B cell (primary cell): ENCODE results near the gene POC5. TPM values are rescaled to one million over a fixed set of nuclear protein-coding genes. Genes with fewer than 3 reads are reported as not detected.

Source experiments
- ATAC-seq: fragments of 200-7000 bp; cut with Tn5 transposase; one replicate; pipeline ENCODE4 v1.10.0; 2021; ENCODE audit warnings: low read depth, mild to moderate bottlenecking, moderate number of reproducible peaks, moderate library complexity
- CTCF ChIA-PET: fragments of 350-600 bp; sonication (Branson Sonifier 250); formaldehyde crosslinking; loops from one replicate; lab custom pipeline; 2021; ENCODE audit warnings: antibody characterized with exemption, inconsistent platforms; lab: Charles Lee
- POLR2A ChIA-PET: fragments of 350-600 bp; sonication (Branson Sonifier 250); formaldehyde crosslinking; loops from one replicate; lab custom pipeline; 2021; ENCODE audit warnings: antibody characterized with exemption; lab: Charles Lee
- DNase-seq: peaks from one replicate; pipeline ENCODE4 v3.0.0; 2013
- H2AFZ ChIP-seq: 2 replicates; pipeline ENCODE4 v1.6.1; 2012; ENCODE audit warnings: mild to moderate bottlenecking, low read depth, low read length; ENCODE audit not compliant: insufficient read depth, poor library complexity, severe bottlenecking
- H3K27ac ChIP-seq, 2 donors: 1 replicate in 1 of 2; 2 replicates in 1 of 2; pipeline ENCODE4 v1.5.1; 2012 to 2013; ENCODE audit warnings: low read length in 2 of 2, mild to moderate bottlenecking in 2 of 2, moderate library complexity in 1 of 2
- H3K27me3 ChIP-seq, 4 experiments: fragments of 200-600 bp in 1 of 4; sonication (generic) in 1 of 4; replicated peaks in 1 of 4; 1 replicate in 2 of 4; 2 replicates in 2 of 4; pipeline versions ENCODE4 v1.6.1 to v1.7.0; 2013 to 2016; ENCODE audit warnings: low read length in 3 of 4, mild to moderate bottlenecking in 2 of 4, mixed read lengths in 1 of 4, moderate library complexity in 1 of 4; ENCODE audit not compliant: insufficient read depth in 4 of 4, control insufficient read depth in 3 of 4; ENCODE audit errors: control extremely low read depth in 1 of 4
- H3K36me3 ChIP-seq, 2 experiments: replicated peaks in 1 of 2; 1 replicate in 1 of 2; 2 replicates in 1 of 2; pipeline versions ENCODE4 v1.6.1 to v1.7.1; 2013; ENCODE audit warnings: low read length in 1 of 2; ENCODE audit not compliant: insufficient read depth in 2 of 2, control insufficient read depth in 1 of 2; ENCODE audit errors: control extremely low read depth in 1 of 2, extremely low read depth in 1 of 2
- H3K4me1 ChIP-seq, 2 donors: fragments of 200-600 bp in 1 of 2; sonication (generic) in 1 of 2; 1 replicate in 1 of 2; 2 replicates in 1 of 2; pipeline versions ENCODE4 v1.5.1 to v1.6.1; 2013 to 2017; ENCODE audit warnings: low read length in 2 of 2; ENCODE audit not compliant: control insufficient read depth in 2 of 2, insufficient read depth in 2 of 2
- H3K4me2 ChIP-seq: replicated peaks from 2 replicates; pipeline ENCODE3; 2012; ENCODE audit warnings: mild to moderate bottlenecking, low read depth, low read length; ENCODE audit not compliant: poor library complexity, severe bottlenecking
- H3K4me3 ChIP-seq, 5 experiments: fragments of 200-600 bp in 1 of 5; sonication (generic) in 1 of 5; 1 replicate in 3 of 5; 2 replicates in 2 of 5; pipeline versions ENCODE4 v1.5.1 to v1.7.0; 2011 to 2016; ENCODE audit warnings: low read length in 4 of 5, mild to moderate bottlenecking in 4 of 5, low read depth in 2 of 5, control low read depth in 1 of 5, moderate library complexity in 1 of 5; ENCODE audit not compliant: insufficient read depth in 1 of 5; ENCODE audit errors: control extremely low read depth in 1 of 5, extremely low read depth in 1 of 5
- H3K79me2 ChIP-seq: fragments of 200-600 bp; sonication (generic); one replicate; pipeline ENCODE4 v1.6.0; 2016; ENCODE audit warnings: low read length; ENCODE audit not compliant: control insufficient read depth, insufficient read depth
- H3K9ac ChIP-seq: fragments of 200-600 bp; sonication (generic); 2 replicates; pipeline ENCODE4 v1.6.1; 2017; ENCODE audit warnings: mild to moderate bottlenecking, low read length, moderate library complexity
- H3K9me3 ChIP-seq, 3 donors: one replicate each; pipeline versions ENCODE4 v1.6.1 to v1.7.1; 2013; ENCODE audit warnings: low read length in 2 of 3; ENCODE audit not compliant: control insufficient read depth in 2 of 3, insufficient read depth in 1 of 3; ENCODE audit errors: control extremely low read depth in 1 of 3
- H4K20me1 ChIP-seq: 2 replicates; pipeline ENCODE4 v1.6.0; 2012; ENCODE audit warnings: mild to moderate bottlenecking, low read length; ENCODE audit not compliant: insufficient read depth, control insufficient read depth, poor library complexity, severe bottlenecking
- H3K27ac Mint-ChIP-seq: one replicate; pipeline ENCODE4 v1.8.0; 2021; ENCODE audit warnings: mixed read lengths
- H3K27me3 Mint-ChIP-seq: one replicate; pipeline ENCODE4 v1.8.0; 2021; ENCODE audit warnings: mixed read lengths
- H3K4me1 Mint-ChIP-seq: one replicate; pipeline ENCODE4 v1.8.0; 2021; ENCODE audit warnings: mixed read lengths
- H3K4me3 Mint-ChIP-seq: one replicate; pipeline ENCODE4 v1.8.0; 2021; ENCODE audit warnings: mixed read lengths
- H3K9me3 Mint-ChIP-seq: one replicate; pipeline ENCODE4 v1.8.0; 2022; ENCODE audit warnings: mixed read lengths; ENCODE audit not compliant: insufficient read depth
- CTCF ChIP-seq: fragments of 200-600 bp; IDR thresholded peaks from one replicate; pipeline ENCODE4 v1.8.0; 2022; ENCODE audit warnings: antibody characterized with exemption, mild to moderate bottlenecking
- EZH2 ChIP-seq: IDR thresholded peaks from 2 replicates; pipeline ENCODE4 v1.6.1; 2012; ENCODE audit warnings: borderline replicate concordance, low read depth, mild to moderate bottlenecking, moderate library complexity, low read length; ENCODE audit not compliant: insufficient read depth, poor library complexity, severe bottlenecking
- WGBS: methylation state at CpG from one replicate; pipeline ENCODE4 v1.1.5; 2013; ENCODE audit warnings: missing lambda C conversion rate; ENCODE audit not compliant: insufficient coverage; 5-methylcytosine and 5-hydroxymethylcytosine counted together
- intact Hi-C: fragments of 100-400 bp; cut with micrococcal nuclease; formaldehyde crosslinking; loops from one replicate; pipeline ENCODE4 v1.10.0; 2022
- polyA plus RNA-seq: library from polyadenylated mRNA; depleted of rRNA; stranded (reverse); fragments of >200 nt; gene quantifications from 2 replicates; pipeline ENCODE4 v1.2.3, GENCODE V29; 2012
- total RNA-seq, 2 donors: library from RNA; stranded (reverse); fragments of 120-200 nt in 1 of 2; gene quantifications; 1 replicate in 1 of 2; 2 replicates in 1 of 2; pipeline versions ENCODE4 v1.2.3 to v1.2.4, GENCODE V29; 2013 to 2022

The POC5 gene
- total and polyA plus RNA-seq, 2 donors (not counting 1 experiment from before 2014, with no cell fraction given), result 22.7 to 25.4 TPM

- no peaks in the 10 kb centered on the region for H3K4me1 Mint-ChIP-seq
- no peak overlapping the region for H3K4me3 ChIP-seq
- no peaks in the 10 kb centered on the region for H3K9me3 ChIP-seq
- no peak for TF ChIP-seq EZH2
- TF ChIP-seq CTCF, result no peak
- no peak for DNase-seq
- H3K27ac Mint-ChIP-seq, result no peak overlapping the region
- no peaks in the 10 kb centered on the region for H3K9me3 Mint-ChIP-seq
- ChIA-PET POLR2A (interaction anchor here (0.7 kb wide), 1 partner anchor 21 kb away, joined by 10 read pairs; no protein-coding TSS in a partner anchor), CTCF (no interaction called here)
- no peak overlapping the region for H2AFZ ChIP-seq
- intact Hi-C loops, result no loop called here
- H3K27ac ChIP-seq, result no peak overlapping the region
- H3K36me3 ChIP-seq, result no peaks in the 10 kb centered on the region
- H4K20me1 ChIP-seq, result no peaks in the 10 kb centered on the region
- no peaks in the 10 kb centered on the region for H3K27me3 ChIP-seq
- no peaks in the 10 kb centered on the region for H3K27me3 Mint-ChIP-seq
- H3K4me3 Mint-ChIP-seq, result no peak overlapping the region
- no peaks in the 10 kb centered on the region for H3K79me2 ChIP-seq
- no peaks in the 10 kb centered on the region for H3K4me1 ChIP-seq
- H3K9ac ChIP-seq, result no peak overlapping the region
- 93% methylated on average over 8 of the region's 16 CpGs for WGBS
- no peak for ATAC-seq
- H3K4me2 ChIP-seq, result no peak overlapping the region
Measured at GRCh38 chr5:75660678-75661465, 56.4 kb downstream of the POC5 start.

GRCh38 chr5:75659791-75660450, 57.3 kb downstream of the POC5 start:
- Histone ChIP-seq H3K9ac (no peak overlapping the region), H2AFZ (no peak overlapping the region), H3K79me2 (no peaks in the 10 kb centered on the region), H3K4me3 (no peak overlapping the region), H4K20me1 (no peaks in the 10 kb centered on the region), H3K27ac (no peak overlapping the region), H3K4me1 (no peaks in the 10 kb centered on the region), H3K4me2 (no peak overlapping the region), H3K9me3 (no peaks in the 10 kb centered on the region), H3K36me3 (no peaks in the 10 kb centered on the region), H3K27me3 (no peaks in the 10 kb centered on the region)
- DNase-seq, result no peak
- Mint-ChIP-seq H3K4me3 (no peak overlapping the region), H3K27me3 (no peaks in the 10 kb centered on the region), H3K27ac (no peak overlapping the region), H3K9me3 (no peaks in the 10 kb centered on the region), H3K4me1 (no peaks in the 10 kb centered on the region)
- WGBS, result no CpG with 5 or more reads among the region's 3 CpGs
- intact Hi-C loops, result no loop called here
- CTCF ChIA-PET, result no interaction called here
- no peak for ATAC-seq
- TF ChIP-seq CTCF (no peak), EZH2 (no peak)
- POLR2A ChIA-PET, result no interaction called here
